WTC11 (cell line): Measurements from ENCODE around the gene KRTAP5-2. TPM values are rescaled to one million over a fixed set of nuclear protein-coding genes. Genes with fewer than 3 reads are reported as not detected.

Experiments used
- ATAC-seq: fragments of 200-7000 bp; cut with Tn5 transposase; 2 replicates; pipeline ENCODE4 v1.10.0; 2021; ENCODE audit warnings: mild to moderate bottlenecking, moderate library complexity
- CTCF ChIA-PET: fragments of 300-600 bp; sonication (Branson Sonifier 250); formaldehyde crosslinking; loops from one replicate; lab custom pipeline; 2021; ENCODE audit warnings: antibody characterized with exemption; lab: Charles Lee
- POLR2A ChIA-PET: fragments of 350-600 bp; sonication (Branson Sonifier 250); formaldehyde crosslinking; loops from one replicate; lab custom pipeline; 2021; ENCODE audit warnings: antibody characterized with exemption; lab: Charles Lee
- DNase-seq: peaks from one replicate; pipeline ENCODE4 v3.0.0; 2021; ENCODE audit warnings: low spot score
- H3K27ac Mint-ChIP-seq: 2 replicates; pipeline ENCODE4 v1.8.0; 2021; ENCODE audit warnings: mixed read lengths
- H3K27me3 Mint-ChIP-seq: 2 replicates; pipeline ENCODE4 v1.8.0; 2021; ENCODE audit warnings: low read depth, mild to moderate bottlenecking, moderate library complexity, mixed read lengths
- H3K36me3 Mint-ChIP-seq: 2 replicates; pipeline ENCODE4 v1.8.0; 2021; ENCODE audit warnings: mixed read lengths
- H3K4me1 Mint-ChIP-seq: 2 replicates; pipeline ENCODE4 v1.8.0; 2022; ENCODE audit warnings: mixed read lengths
- H3K4me3 Mint-ChIP-seq: 2 replicates; pipeline ENCODE4 v1.8.0; 2021; ENCODE audit warnings: mild to moderate bottlenecking, moderate library complexity, mixed read lengths
- H3K9me3 Mint-ChIP-seq: 2 replicates; pipeline ENCODE4 v1.8.0; 2021; ENCODE audit warnings: mixed read lengths
- HMGA2 ChIP-seq: fragments of 250-450 bp; sonication (Bioruptor Pico); IDR thresholded peaks from 2 replicates; pipeline ENCODE4 v1.4.0; 2021; ENCODE audit warnings: mild to moderate bottlenecking, moderate library complexity
- JAZF1 ChIP-seq: fragments of 250-450 bp; sonication (Bioruptor Pico); IDR thresholded peaks from 2 replicates; pipeline ENCODE4 v1.9.0; 2021; ENCODE audit warnings: moderate library complexity, mild to moderate bottlenecking, inconsistent platforms
- SP1 ChIP-seq: sonication (generic); formaldehyde crosslinking; conservative IDR thresholded peaks from 2 replicates; pipeline ENCODE4 v1.8.1; 2022; ENCODE audit warnings: missing genetic modification reagents
- ZBTB21 ChIP-seq: sonication (generic); formaldehyde crosslinking; IDR thresholded peaks from 2 replicates; pipeline ENCODE4 v1.8.1; 2023; ENCODE audit warnings: mild to moderate bottlenecking, missing genetic modification reagents, borderline replicate concordance
- ZNF121 ChIP-seq: sonication (generic); formaldehyde crosslinking; IDR thresholded peaks from 2 replicates; pipeline ENCODE4 v1.8.0; 2023; ENCODE audit warnings: missing genetic modification reagents
- ZNF138 ChIP-seq: sonication (generic); formaldehyde crosslinking; conservative IDR thresholded peaks from 2 replicates; pipeline ENCODE4 v1.8.1; 2022; ENCODE audit warnings: mild to moderate bottlenecking, moderate library complexity, missing genetic modification reagents
- total RNA-seq: library from RNA; stranded (reverse); gene quantifications from 3 replicates; pipeline ENCODE4 v1.2.3, GENCODE V29; 2021
- TF ChIP-seq, protein P1 (sequence below): sonication (generic); formaldehyde crosslinking; conservative IDR thresholded peaks from 2 replicates; pipeline ENCODE4 v1.8.1; 2023; ENCODE audit warnings: mild to moderate bottlenecking, low read depth, missing genetic modification reagents, moderate library complexity
- TF ChIP-seq, protein P2 (sequence below): fragments of 200-600 bp; IDR thresholded peaks from 2 replicates; pipeline ENCODE4 v1.8.0; 2022; ENCODE audit warnings: antibody characterized with exemption
- TF ChIP-seq, protein P3 (sequence below): fragments of 250-450 bp; sonication (Bioruptor Pico); IDR thresholded peaks from 2 replicates; pipeline ENCODE4 v1.9.0; 2021; ENCODE audit warnings: mild to moderate bottlenecking
- TF ChIP-seq, protein P4 (sequence below): sonication (generic); formaldehyde crosslinking; IDR thresholded peaks from 2 replicates; pipeline ENCODE4 v1.8.0; 2023; ENCODE audit warnings: mild to moderate bottlenecking, missing genetic modification reagents
- TF ChIP-seq, protein P5 (sequence below): sonication (generic); formaldehyde crosslinking; IDR thresholded peaks from 2 replicates; pipeline ENCODE4 v1.8.1; 2023; ENCODE audit warnings: mild to moderate bottlenecking, missing genetic modification reagents, moderate library complexity
- TF ChIP-seq, protein P6 (sequence below): sonication (generic); formaldehyde crosslinking; IDR thresholded peaks from 2 replicates; pipeline ENCODE4 v1.8.1; 2022; ENCODE audit warnings: mild to moderate bottlenecking, missing genetic modification reagents, moderate library complexity, borderline replicate concordance

The KRTAP5-2 gene
- total RNA-seq, 1 experiment from 2014 or later: not detected

DNA sequence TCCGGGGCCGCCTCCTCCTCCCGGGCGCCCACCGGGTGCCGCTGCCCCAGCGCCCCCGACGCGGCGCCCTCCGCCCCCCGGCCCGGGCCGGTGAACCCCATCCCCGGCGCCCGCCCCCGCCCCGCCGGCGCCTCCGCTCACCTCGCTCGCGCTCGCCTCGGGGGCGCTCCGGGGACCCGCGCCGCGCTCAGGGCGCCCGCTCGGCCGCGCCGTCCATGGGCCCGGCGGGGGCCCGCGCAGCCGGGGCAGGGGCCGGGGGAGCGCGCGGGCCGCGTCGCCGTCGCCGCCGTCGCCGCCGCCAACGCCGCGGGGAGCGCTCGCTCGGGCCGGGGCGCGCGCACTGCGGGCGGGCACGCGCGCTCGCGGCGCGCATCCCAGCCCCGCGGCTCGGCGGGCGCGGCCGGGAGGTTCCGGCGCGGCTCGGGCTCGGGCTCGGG, 26.3 kb downstream of the KRTAP5-2 start (continued):
- TF ChIP-seq, protein P1, sequence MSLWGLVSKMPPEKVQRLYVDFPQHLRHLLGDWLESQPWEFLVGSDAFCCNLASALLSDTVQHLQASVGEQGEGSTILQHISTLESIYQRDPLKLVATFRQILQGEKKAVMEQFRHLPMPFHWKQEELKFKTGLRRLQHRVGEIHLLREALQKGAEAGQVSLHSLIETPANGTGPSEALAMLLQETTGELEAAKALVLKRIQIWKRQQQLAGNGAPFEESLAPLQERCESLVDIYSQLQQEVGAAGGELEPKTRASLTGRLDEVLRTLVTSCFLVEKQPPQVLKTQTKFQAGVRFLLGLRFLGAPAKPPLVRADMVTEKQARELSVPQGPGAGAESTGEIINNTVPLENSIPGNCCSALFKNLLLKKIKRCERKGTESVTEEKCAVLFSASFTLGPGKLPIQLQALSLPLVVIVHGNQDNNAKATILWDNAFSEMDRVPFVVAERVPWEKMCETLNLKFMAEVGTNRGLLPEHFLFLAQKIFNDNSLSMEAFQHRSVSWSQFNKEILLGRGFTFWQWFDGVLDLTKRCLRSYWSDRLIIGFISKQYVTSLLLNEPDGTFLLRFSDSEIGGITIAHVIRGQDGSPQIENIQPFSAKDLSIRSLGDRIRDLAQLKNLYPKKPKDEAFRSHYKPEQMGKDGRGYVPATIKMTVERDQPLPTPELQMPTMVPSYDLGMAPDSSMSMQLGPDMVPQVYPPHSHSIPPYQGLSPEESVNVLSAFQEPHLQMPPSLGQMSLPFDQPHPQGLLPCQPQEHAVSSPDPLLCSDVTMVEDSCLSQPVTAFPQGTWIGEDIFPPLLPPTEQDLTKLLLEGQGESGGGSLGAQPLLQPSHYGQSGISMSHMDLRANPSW: no peak
- TF ChIP-seq ZNF138 (CRISPR knock-in tag): no peak
- TF ChIP-seq, all 79 proteins: peak for 0

DNA sequence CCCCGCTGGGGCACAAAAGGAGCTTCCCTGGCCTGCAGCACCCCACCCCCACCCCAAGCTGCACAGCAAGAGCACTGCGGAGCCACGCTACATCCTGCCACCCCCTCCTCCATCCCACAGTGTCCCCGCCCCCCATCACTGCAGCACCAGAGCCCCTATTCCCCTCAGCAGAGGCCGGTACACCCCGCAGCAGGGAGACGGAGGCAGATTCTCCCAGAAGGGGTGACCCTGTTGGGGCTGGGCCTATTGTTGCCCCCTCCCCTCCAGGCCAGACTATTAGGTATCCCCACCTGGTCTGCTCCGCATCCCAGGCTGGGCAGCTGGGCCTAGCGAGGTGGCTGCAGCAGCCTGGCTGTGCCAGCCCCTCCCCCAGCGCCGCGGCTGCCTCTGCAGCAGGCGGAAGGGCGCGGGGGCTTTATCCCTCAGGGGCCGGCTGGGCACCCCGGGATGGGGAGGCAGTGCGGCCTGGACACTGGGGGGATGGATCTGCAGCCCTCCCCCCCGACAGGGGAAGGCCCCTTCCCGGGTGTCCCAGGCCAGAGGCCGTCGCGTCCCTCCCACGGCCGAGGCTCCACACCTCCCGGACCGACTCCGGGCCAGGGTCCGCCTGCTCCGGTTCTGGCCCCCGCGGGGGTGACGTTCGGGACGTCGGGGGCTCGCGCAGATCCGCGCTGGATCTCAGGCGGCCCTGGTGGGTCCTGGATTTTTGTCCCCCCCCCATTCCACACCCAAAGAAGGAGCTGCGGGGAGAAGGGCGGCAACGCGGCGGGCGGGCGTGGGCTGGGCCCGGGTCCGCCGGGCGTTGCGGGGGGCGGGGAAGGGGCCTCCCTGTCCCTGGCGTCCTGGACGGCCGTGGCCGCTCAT, 27.0 kb downstream of the KRTAP5-2 start:
- DNase-seq: no peak
- peaks cover 59% of the 10 kb centered on the region for H3K27me3 Mint-ChIP-seq
- H3K9me3 Mint-ChIP-seq: no peaks in the 10 kb centered on the region
- ChIA-PET POLR2A (interaction anchor here (0.6 kb wide), 1 partner anchor 25 kb away, joined by 4 read pairs; no protein-coding TSS in a partner anchor), CTCF (interaction anchor here (5.3 to 14.8 kb wide), 2 partner anchors 25 kb away, joined by 57 to 457 read pairs; no protein-coding TSS in a partner anchor)
- peak overlapping the region; percentile 38; the same call in 1 of the 2 replicates for H3K4me3 Mint-ChIP-seq
- H3K27ac Mint-ChIP-seq: no peak overlapping the region
- TF ChIP-seq SP1 (CRISPR knock-in tag) (0 out of 2 replicates have a peak, but pooled peaks have one; percentile 16), ZNF121 (no peak), ZBTB21 (CRISPR knock-in tag) (no peak), JAZF1 (CRISPR knock-in tag) (no peak), HMGA2 (CRISPR knock-in tag) (no peak)
- TF ChIP-seq, protein P2, sequence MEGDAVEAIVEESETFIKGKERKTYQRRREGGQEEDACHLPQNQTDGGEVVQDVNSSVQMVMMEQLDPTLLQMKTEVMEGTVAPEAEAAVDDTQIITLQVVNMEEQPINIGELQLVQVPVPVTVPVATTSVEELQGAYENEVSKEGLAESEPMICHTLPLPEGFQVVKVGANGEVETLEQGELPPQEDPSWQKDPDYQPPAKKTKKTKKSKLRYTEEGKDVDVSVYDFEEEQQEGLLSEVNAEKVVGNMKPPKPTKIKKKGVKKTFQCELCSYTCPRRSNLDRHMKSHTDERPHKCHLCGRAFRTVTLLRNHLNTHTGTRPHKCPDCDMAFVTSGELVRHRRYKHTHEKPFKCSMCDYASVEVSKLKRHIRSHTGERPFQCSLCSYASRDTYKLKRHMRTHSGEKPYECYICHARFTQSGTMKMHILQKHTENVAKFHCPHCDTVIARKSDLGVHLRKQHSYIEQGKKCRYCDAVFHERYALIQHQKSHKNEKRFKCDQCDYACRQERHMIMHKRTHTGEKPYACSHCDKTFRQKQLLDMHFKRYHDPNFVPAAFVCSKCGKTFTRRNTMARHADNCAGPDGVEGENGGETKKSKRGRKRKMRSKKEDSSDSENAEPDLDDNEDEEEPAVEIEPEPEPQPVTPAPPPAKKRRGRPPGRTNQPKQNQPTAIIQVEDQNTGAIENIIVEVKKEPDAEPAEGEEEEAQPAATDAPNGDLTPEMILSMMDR: no peak
- TF ChIP-seq, protein P3, sequence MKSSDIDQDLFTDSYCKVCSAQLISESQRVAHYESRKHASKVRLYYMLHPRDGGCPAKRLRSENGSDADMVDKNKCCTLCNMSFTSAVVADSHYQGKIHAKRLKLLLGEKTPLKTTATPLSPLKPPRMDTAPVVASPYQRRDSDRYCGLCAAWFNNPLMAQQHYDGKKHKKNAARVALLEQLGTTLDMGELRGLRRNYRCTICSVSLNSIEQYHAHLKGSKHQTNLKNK (CRISPR knock-in tag): no peak
- TF ChIP-seq, protein P4, sequence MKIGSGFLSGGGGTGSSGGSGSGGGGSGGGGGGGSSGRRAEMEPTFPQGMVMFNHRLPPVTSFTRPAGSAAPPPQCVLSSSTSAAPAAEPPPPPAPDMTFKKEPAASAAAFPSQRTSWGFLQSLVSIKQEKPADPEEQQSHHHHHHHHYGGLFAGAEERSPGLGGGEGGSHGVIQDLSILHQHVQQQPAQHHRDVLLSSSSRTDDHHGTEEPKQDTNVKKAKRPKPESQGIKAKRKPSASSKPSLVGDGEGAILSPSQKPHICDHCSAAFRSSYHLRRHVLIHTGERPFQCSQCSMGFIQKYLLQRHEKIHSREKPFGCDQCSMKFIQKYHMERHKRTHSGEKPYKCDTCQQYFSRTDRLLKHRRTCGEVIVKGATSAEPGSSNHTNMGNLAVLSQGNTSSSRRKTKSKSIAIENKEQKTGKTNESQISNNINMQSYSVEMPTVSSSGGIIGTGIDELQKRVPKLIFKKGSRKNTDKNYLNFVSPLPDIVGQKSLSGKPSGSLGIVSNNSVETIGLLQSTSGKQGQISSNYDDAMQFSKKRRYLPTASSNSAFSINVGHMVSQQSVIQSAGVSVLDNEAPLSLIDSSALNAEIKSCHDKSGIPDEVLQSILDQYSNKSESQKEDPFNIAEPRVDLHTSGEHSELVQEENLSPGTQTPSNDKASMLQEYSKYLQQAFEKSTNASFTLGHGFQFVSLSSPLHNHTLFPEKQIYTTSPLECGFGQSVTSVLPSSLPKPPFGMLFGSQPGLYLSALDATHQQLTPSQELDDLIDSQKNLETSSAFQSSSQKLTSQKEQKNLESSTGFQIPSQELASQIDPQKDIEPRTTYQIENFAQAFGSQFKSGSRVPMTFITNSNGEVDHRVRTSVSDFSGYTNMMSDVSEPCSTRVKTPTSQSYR: peak; percentile 77; the same call in 1 of the 2 replicates
- TF ChIP-seq, protein P5, sequence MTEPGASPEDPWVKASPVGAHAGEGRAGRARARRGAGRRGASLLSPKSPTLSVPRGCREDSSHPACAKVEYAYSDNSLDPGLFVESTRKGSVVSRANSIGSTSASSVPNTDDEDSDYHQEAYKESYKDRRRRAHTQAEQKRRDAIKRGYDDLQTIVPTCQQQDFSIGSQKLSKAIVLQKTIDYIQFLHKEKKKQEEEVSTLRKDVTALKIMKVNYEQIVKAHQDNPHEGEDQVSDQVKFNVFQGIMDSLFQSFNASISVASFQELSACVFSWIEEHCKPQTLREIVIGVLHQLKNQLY: no peak
- TF ChIP-seq, protein P6, sequence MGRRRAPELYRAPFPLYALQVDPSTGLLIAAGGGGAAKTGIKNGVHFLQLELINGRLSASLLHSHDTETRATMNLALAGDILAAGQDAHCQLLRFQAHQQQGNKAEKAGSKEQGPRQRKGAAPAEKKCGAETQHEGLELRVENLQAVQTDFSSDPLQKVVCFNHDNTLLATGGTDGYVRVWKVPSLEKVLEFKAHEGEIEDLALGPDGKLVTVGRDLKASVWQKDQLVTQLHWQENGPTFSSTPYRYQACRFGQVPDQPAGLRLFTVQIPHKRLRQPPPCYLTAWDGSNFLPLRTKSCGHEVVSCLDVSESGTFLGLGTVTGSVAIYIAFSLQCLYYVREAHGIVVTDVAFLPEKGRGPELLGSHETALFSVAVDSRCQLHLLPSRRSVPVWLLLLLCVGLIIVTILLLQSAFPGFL: no peak
- no peaks in the 10 kb centered on the region for H3K36me3 Mint-ChIP-seq
- peak; percentile 13; the same call in 1 of the 2 replicates for ATAC-seq
- H3K4me1 Mint-ChIP-seq: peaks cover 13% of the 10 kb centered on the region
